GM12878 (cell line): ENCODE results near the gene SNAI3. TPM values are rescaled to one million over a fixed set of nuclear protein-coding genes. Genes with fewer than 3 reads are reported as not detected.
A peak's percentile ranks its signal among the peaks of the same experiment; 100 is the strongest.

ENCODE experiments used
- ATAC-seq: fragments of 200-7000 bp; cut with Tn5 transposase; 3 replicates; pipeline ENCODE4 v1.9.1; 2020; ENCODE audit warnings: mild to moderate bottlenecking, moderate library complexity
- BruUV-seq: library from RNA; stranded (reverse); fragments of 400-500 nt; replicated peaks from 2 replicates; lab custom pipeline; 2021; lab: Mats Ljungman, UMichigan
- CTCF ChIA-PET: fragments of 300-600 bp; sonication (Branson Sonifier 250); formaldehyde crosslinking; extraction: SDS; loops from one replicate; lab custom pipeline; 2021; ENCODE audit warnings: inconsistent platforms; lab: Yijun Ruan, JAX
- POLR2A ChIA-PET: fragments of 350-600 bp; formaldehyde crosslinking; extraction: SDS; loops from one replicate; lab custom pipeline; 2021; ENCODE audit warnings: inconsistent platforms; lab: Charles Lee
- RAD21 ChIA-PET: fragments of 300-600 bp; sonication (Branson Sonifier 250); formaldehyde crosslinking; loops from one replicate; lab custom pipeline; 2023; ENCODE audit warnings: antibody characterized with exemption; ENCODE audit not compliant: unreplicated experiment; lab: Charles Lee
- SMC1A ChIA-PET: fragments of 300-600 bp; sonication (Branson Sonifier 250); formaldehyde crosslinking; loops from one replicate; lab custom pipeline; 2023; ENCODE audit not compliant: unreplicated experiment, uncharacterized antibody; lab: Charles Lee
- DNase-seq: peaks from one replicate; pipeline ENCODE4 v3.0.0-alpha.2; 2011; ENCODE audit warnings: low read depth, low spot score
- FAIRE-seq: peaks from 3 replicates; lab custom pipeline; 2011; peaks lifted over from hg19 to GRCh38; lab: Jason Lieb, UNC
- H2AFZ ChIP-seq: 2 replicates; pipeline ENCODE4 v1.6.0; 2011; ENCODE audit warnings: low read depth, low read length, control low read depth; ENCODE audit not compliant: control insufficient read depth
- H3K27ac ChIP-seq: 2 replicates; pipeline ENCODE4 v1.5.1; 2011; ENCODE audit warnings: control low read depth; ENCODE audit not compliant: control insufficient read depth, insufficient read depth
- H3K27me3 ChIP-seq, 2 experiments: replicated peaks in 1 of 2; 2 replicates each; pipeline versions ENCODE4 v1.6.0 to v1.6.1; 2011; ENCODE audit warnings: low read length in 1 of 2; ENCODE audit not compliant: control insufficient read depth in 2 of 2, insufficient read depth in 2 of 2
- H3K36me3 ChIP-seq, 2 experiments: 2 replicates each; pipeline ENCODE4 v1.5.1; 2011; ENCODE audit warnings: low read length in 1 of 2; ENCODE audit not compliant: control insufficient read depth in 2 of 2, insufficient read depth in 2 of 2
- H3K4me1 ChIP-seq: 2 replicates; pipeline ENCODE4 v1.6.1; 2011; ENCODE audit warnings: mild to moderate bottlenecking, low read length, moderate library complexity, mixed read lengths; ENCODE audit not compliant: control insufficient read depth, insufficient read depth
- H3K4me2 ChIP-seq: 2 replicates; pipeline ENCODE4 v1.6.0; 2011; ENCODE audit warnings: control low read depth; ENCODE audit not compliant: control insufficient read depth, insufficient read depth
- H3K4me3 ChIP-seq: fragments of 200-600 bp; sonication (generic); 2 replicates; pipeline ENCODE4 v1.5.1; 2016
- H3K79me2 ChIP-seq: 2 replicates; pipeline ENCODE4 v1.6.0; 2011; ENCODE audit warnings: low read length; ENCODE audit not compliant: control insufficient read depth, insufficient read depth
- H3K9ac ChIP-seq: 2 replicates; pipeline ENCODE4 v1.8.0; 2011; ENCODE audit warnings: low read length, control low read depth, mixed read lengths; ENCODE audit not compliant: control insufficient read depth, insufficient read depth
- H3K9me3 ChIP-seq: replicated peaks from 3 replicates; pipeline ENCODE4 v1.5.1; 2011; ENCODE audit warnings: mild to moderate bottlenecking, low read length; ENCODE audit not compliant: control insufficient read depth, insufficient read depth
- H4K20me1 ChIP-seq: 2 replicates; pipeline ENCODE4 v1.6.0; 2011; ENCODE audit not compliant: control insufficient read depth, insufficient read depth
- ATF7 ChIP-seq: fragments of 450-650 bp; IDR thresholded peaks from 2 replicates; pipeline ENCODE4 v1.6.1; 2016; ENCODE audit warnings: low read depth, mild to moderate bottlenecking
- BRCA1 ChIP-seq: IDR thresholded peaks from 2 replicates; pipeline ENCODE4 v1.6.1; 2011; ENCODE audit warnings: low read depth, low read length, improper control_type of control experiment
- CBFB ChIP-seq: IDR thresholded peaks from 2 replicates; pipeline ENCODE4 v1.6.1; 2016; ENCODE audit warnings: antibody characterized with exemption, low read depth
- CBX5 ChIP-seq: sonication (generic); IDR thresholded peaks from 2 replicates; pipeline ENCODE4 v1.6.1; 2016; ENCODE audit warnings: low read depth, moderate library complexity, mild to moderate bottlenecking, inconsistent platforms
- CHD2 ChIP-seq: IDR thresholded peaks from 2 replicates; pipeline ENCODE4 v1.6.1; 2011; ENCODE audit warnings: low read depth, low read length, improper control_type of control experiment, borderline replicate concordance
- ELK1 ChIP-seq: IDR thresholded peaks from 2 replicates; pipeline ENCODE4 v1.6.1; 2012; ENCODE audit warnings: low read depth, low read length, improper control_type of control experiment
- JUND ChIP-seq: IDR thresholded peaks from 2 replicates; pipeline ENCODE4 v1.6.1; 2012; ENCODE audit warnings: low read depth, mild to moderate bottlenecking, low read length, improper control_type of control experiment, moderate library complexity
- MYC ChIP-seq: IDR thresholded peaks from 2 replicates; pipeline ENCODE4 v1.6.1; 2011; ENCODE audit warnings: mild to moderate bottlenecking, low read length, moderate library complexity, inconsistent platforms; ENCODE audit not compliant: insufficient read depth, insufficient replicate concordance, insufficient read length, severe bottlenecking
- NR2C2 ChIP-seq: IDR thresholded peaks from 2 replicates; pipeline ENCODE4 v1.6.1; 2011; ENCODE audit warnings: borderline replicate concordance, low read depth; ENCODE audit not compliant: control insufficient read depth, insufficient read length
- TCF3 ChIP-seq: IDR thresholded peaks from 2 replicates; pipeline ENCODE4 v1.6.1; 2012; ENCODE audit warnings: low read depth, mild to moderate bottlenecking, low read length, borderline replicate concordance; ENCODE audit not compliant: insufficient read depth
- WGBS: methylation state at CpG from one replicate; pipeline ENCODE4 v1.1.6; 2016; ENCODE audit warnings: low lambda C conversion rate; ENCODE audit not compliant: insufficient replicate concordance, insufficient coverage; ENCODE audit errors: missing lambda C conversion rate; 5-methylcytosine and 5-hydroxymethylcytosine counted together
- in situ Hi-C: fragments of 300-500 bp; cut with MboI; formaldehyde crosslinking; loops from 9 replicates; pipeline ENCODE4 v1.14.3; 2018; ENCODE audit warnings: mixed read lengths
- intact Hi-C: fragments of 100-400 bp; cut with micrococcal nuclease; formaldehyde crosslinking; loops from one replicate; pipeline ENCODE4 v1.14.2; 2022; ENCODE audit not compliant: unreplicated experiment
- polyA plus RNA-seq, 11 experiments: library from polyadenylated mRNA; depleted of rRNA in 4 of 11; unstranded in 6 of 11; stranded (reverse) in 5 of 11; fragments of >200 nt; fragmentation: Nextera tagmentation in 4 of 11; fragmentation: Illumina TruSeq in 1 of 11; extraction: Ambion mirVana in 4 of 11; extraction: Trizol in 1 of 11; gene quantifications; 1 replicate in 1 of 11; 2 replicates in 10 of 11; pipeline versions ENCODE4 v1.2.1 to v1.2.3, GENCODE V29; 2011 to 2016; ENCODE audit warnings: inconsistent platforms in 2 of 11, missing spikeins in 2 of 11, low read depth in 1 of 11
- total RNA-seq, 4 experiments: library from RNA; depleted of rRNA in 3 of 4; stranded (reverse); fragments of >200 nt in 3 of 4; fragmentation: Illumina TruSeq in 1 of 4; extraction: Trizol in 1 of 4; gene quantifications; 2 replicates each; pipeline versions ENCODE4 v1.2.1 to v1.2.3, GENCODE V29; 2013 to 2021
- TF ChIP-seq, protein P1 (sequence below): fragments of 450-650 bp; IDR thresholded peaks from 2 replicates; pipeline ENCODE4 v1.6.1; 2016; ENCODE audit warnings: mild to moderate bottlenecking
- TF ChIP-seq, protein P2 (sequence below): fragments of 450-650 bp; IDR thresholded peaks from 2 replicates; pipeline ENCODE4 v1.6.1; 2017; ENCODE audit warnings: mild to moderate bottlenecking, moderate library complexity

Gene SNAI3
- total and polyA plus RNA-seq, 10 of the 15 experiments (the other 5 are each of a cell fraction or from before 2014, with no cell fraction given) = 0.21 to 7.4 (median 3.0) TPM

GRCh38 chr16:88662843-88663606 is 23.3 kb downstream of the SNAI3 start, which contains the start of gene MVD:
Gene MVD (minus strand): TSS chr16:88663091. CDS start chr16:88663080, 11 bp downstream.
- Histone ChIP-seq H3K27ac (peak within 1 kb of the TSS; percentile 83), H2AFZ (peak within 1 kb of the TSS; percentile 80), H3K4me2 (peak within 1 kb of the TSS; percentile 61), H3K36me3 (peaks cover 1 to 4% of the 10 kb centered on the region in 2 experiments; a peak in 3 of 4 replicates), H3K27me3 (no peaks in the 10 kb centered on the region), H3K9me3 (no peaks in the 10 kb centered on the region), H3K79me2 (peaks cover 44% of the 10 kb centered on the region), H3K4me1 (peaks cover 6% of the 10 kb centered on the region; the same call in 1 of the 2 replicates), H4K20me1 (no peaks in the 10 kb centered on the region), H3K4me3 (peak within 1 kb of the TSS; percentile 98), H3K9ac (peak within 1 kb of the TSS; percentile 75)
- ChIA-PET SMC1A (interaction anchor here (1.5 kb wide), 1 partner anchor 19 kb away, joined by 5 read pairs; no protein-coding TSS in a partner anchor), RAD21 (interaction anchor here (1.3 to 1.9 kb wide), 2 partner anchors 22 to 44 kb away, joined by 3 to 6 read pairs; no protein-coding TSS in a partner anchor), POLR2A (interaction anchor here (0.6 to 2.4 kb wide), 10 partner anchors 10 to 211 kb away, joined by 3 to 6 read pairs (median 4); partner anchors contain the start of gene CYBA), CTCF (interaction anchor here (0.7 to 1.9 kb wide), 8 partner anchors 11 to 126 kb away, joined by 3 to 6 read pairs (median 4); no protein-coding TSS in a partner anchor)
- in situ Hi-C loops (no loop called here), intact Hi-C loops (loop anchor here (1.0 kb wide), 2 partner anchors 12 to 18 kb away; partner anchors contain the start of gene CYBA)
- DNase-seq (peak; percentile 96), ATAC-seq (peak; percentile 98), FAIRE-seq (peak; percentile 100)
- BruUV-seq = no TSS peak
- WGBS = 2% methylated on average over 75 of the region's 88 CpGs
- no peak for TF ChIP-seq NR2C2
- TF ChIP-seq, protein P1, sequence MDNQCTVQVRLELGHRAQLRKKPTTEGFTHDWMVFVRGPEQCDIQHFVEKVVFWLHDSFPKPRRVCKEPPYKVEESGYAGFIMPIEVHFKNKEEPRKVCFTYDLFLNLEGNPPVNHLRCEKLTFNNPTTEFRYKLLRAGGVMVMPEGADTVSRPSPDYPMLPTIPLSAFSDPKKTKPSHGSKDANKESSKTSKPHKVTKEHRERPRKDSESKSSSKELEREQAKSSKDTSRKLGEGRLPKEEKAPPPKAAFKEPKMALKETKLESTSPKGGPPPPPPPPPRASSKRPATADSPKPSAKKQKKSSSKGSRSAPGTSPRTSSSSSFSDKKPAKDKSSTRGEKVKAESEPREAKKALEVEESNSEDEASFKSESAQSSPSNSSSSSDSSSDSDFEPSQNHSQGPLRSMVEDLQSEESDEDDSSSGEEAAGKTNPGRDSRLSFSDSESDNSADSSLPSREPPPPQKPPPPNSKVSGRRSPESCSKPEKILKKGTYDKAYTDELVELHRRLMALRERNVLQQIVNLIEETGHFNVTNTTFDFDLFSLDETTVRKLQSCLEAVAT = 0 out of 2 replicates have a peak, but pooled peaks have one; percentile 6
- no peak for TF ChIP-seq BRCA1
- no peak for TF ChIP-seq ATF7
- TF ChIP-seq CBX5 = no peak
- TF ChIP-seq MYC = peak; percentile 37
- 0 out of 2 replicates have a peak, but pooled peaks have one; percentile 20 for TF ChIP-seq CBFB
- TF ChIP-seq JUND = no peak; the same call in 1 of the 2 replicates
- peak; percentile 92 for TF ChIP-seq CHD2
- TF ChIP-seq, protein P2, sequence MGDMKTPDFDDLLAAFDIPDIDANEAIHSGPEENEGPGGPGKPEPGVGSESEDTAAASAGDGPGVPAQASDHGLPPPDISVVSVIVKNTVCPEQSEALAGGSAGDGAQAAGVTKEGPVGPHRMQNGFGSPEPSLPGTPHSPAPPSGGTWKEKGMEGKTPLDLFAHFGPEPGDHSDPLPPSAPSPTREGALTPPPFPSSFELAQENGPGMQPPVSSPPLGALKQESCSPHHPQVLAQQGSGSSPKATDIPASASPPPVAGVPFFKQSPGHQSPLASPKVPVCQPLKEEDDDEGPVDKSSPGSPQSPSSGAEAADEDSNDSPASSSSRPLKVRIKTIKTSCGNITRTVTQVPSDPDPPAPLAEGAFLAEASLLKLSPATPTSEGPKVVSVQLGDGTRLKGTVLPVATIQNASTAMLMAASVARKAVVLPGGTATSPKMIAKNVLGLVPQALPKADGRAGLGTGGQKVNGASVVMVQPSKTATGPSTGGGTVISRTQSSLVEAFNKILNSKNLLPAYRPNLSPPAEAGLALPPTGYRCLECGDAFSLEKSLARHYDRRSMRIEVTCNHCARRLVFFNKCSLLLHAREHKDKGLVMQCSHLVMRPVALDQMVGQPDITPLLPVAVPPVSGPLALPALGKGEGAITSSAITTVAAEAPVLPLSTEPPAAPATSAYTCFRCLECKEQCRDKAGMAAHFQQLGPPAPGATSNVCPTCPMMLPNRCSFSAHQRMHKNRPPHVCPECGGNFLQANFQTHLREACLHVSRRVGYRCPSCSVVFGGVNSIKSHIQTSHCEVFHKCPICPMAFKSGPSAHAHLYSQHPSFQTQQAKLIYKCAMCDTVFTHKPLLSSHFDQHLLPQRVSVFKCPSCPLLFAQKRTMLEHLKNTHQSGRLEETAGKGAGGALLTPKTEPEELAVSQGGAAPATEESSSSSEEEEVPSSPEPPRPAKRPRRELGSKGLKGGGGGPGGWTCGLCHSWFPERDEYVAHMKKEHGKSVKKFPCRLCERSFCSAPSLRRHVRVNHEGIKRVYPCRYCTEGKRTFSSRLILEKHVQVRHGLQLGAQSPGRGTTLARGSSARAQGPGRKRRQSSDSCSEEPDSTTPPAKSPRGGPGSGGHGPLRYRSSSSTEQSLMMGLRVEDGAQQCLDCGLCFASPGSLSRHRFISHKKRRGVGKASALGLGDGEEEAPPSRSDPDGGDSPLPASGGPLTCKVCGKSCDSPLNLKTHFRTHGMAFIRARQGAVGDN = peak; percentile 33; the same call in 1 of the 2 replicates
- no peak for TF ChIP-seq ELK1
- TF ChIP-seq TCF3 = peak; percentile 37; the same call in 1 of the 2 replicates
